Vagina (tissue), 2 donors: ENCODE results near the gene SYNJ1.

ENCODE experiments used
- CTCF ChIP-seq, 3 experiments: fragments of 450-650 bp in 2 of 3; fragments of 200-600 bp in 1 of 3; sonication (generic) in 1 of 3; IDR thresholded peaks; one replicate each; pipeline ENCODE4 v1.5.1; 2017 to 2019; ENCODE audit warnings: antibody characterized with exemption in 3 of 3, mild to moderate bottlenecking in 2 of 3, moderate library complexity in 2 of 3
- POLR2A ChIP-seq, 2 donors: fragments of 450-650 bp; IDR thresholded peaks; one replicate each; pipeline ENCODE4 v1.6.1; 2017; ENCODE audit warnings: antibody characterized with exemption in 2 of 2, mild to moderate bottlenecking in 2 of 2, moderate library complexity in 2 of 2

- TF ChIP-seq CTCF (IDR thresholded peaks at IDR 0.05) (no peak), POLR2A (IDR thresholded peaks at IDR 0.05) (no peak)
Observed at GRCh38 chr21:32592929-32593502, 134.8 kb downstream of the SYNJ1 start.
